HG03103 (cell line): ENCODE results near the gene LARP1B.
"Not testable (repeated sequence)": the region's sequence is repeated elsewhere in the genome, so short reads cannot be mapped to it uniquely, and the experiment has no call there.

Experiments
- ATAC-seq: cut with Tn5 transposase; IDR thresholded peaks from one replicate; pipeline ENCODE4 v1.9.1; 2021; ENCODE audit warnings: low read depth; ENCODE audit not compliant: unreplicated experiment

The LARP1B gene

DNA sequence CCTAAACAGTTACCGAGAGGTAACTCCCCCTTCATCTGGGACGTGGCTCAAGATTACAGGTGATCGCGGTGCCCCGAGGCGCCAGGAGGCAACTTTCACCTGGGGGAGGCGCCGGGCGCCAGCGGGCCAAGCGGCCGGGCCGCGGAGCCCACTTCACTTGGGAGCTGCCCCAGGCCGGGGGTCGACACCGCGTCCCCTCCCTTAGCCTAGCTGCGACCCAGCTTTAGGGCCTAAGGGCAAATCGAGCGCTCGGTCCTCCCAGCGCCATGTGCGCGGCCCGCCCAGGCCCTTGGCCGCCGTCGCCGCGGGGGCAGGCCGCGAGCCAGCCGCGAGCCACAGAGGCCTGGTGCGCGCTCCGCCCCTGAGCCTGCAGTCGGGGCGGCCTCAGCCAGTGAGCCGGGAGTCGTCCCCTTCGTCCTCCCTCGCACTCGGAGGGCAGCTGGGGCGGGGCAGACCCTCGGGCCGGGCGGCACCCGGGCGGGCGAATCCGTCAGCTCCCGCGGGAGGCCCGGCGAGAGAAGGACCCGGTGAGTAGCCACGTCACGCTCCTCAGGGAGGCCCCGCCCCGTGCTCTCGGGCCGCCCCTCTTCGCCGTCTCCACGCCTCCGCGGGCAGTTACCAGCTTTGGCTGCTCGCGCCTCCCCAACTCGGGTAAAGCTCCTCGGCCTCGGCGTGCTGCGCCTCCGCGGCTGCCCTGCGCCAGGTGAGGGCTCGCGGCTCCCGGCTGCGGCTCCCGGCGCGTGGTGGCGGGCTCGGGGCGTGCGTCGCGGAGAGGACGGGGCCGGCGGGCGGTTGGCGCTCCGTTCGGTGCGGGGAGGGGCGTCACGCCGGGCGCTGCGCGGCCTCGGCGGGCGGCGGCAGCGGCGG, at the start of gene LARP1B:
LARP1B (plus strand) TSS at position 614 of the 867 bp plus-strand sequence. CDS start 13,640 bp downstream, outside the sequence.
- peak; percentile 85 for ATAC-seq

DNA sequence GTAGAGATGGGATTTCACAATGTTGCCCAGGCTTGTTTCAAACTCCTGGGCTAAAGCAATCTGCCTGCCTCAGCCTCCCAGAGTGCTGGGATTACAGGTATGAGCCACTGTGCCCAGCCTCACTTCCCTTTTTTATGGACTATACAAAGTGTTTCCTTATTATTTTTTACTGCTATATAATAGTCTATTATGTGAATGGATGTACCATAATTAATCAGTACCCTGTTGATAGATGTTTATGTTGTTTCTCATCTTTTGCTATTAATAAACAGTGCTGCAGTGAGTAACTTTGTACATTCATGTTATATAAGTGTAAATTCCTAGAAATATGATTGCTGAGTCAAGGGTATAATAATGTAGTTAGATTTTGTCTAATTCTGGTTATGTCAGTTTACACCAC, 35.8 kb upstream of the LARP1B start:
- no peak for ATAC-seq

GRCh38 chr4:128029907-128030306, 31.2 kb upstream of the LARP1B start:
- ATAC-seq, result no peak

GRCh38 chr4:128031756-128032384, 29.2 kb upstream of the LARP1B start:
- no peak for ATAC-seq

GRCh38 chr4:128039568-128039967, 21.5 kb upstream of the LARP1B start:
- ATAC-seq, result no peak

GRCh38 chr4:128047019-128047418, 14.1 kb upstream of the LARP1B start:
- not testable (repeated sequence) for ATAC-seq

DNA sequence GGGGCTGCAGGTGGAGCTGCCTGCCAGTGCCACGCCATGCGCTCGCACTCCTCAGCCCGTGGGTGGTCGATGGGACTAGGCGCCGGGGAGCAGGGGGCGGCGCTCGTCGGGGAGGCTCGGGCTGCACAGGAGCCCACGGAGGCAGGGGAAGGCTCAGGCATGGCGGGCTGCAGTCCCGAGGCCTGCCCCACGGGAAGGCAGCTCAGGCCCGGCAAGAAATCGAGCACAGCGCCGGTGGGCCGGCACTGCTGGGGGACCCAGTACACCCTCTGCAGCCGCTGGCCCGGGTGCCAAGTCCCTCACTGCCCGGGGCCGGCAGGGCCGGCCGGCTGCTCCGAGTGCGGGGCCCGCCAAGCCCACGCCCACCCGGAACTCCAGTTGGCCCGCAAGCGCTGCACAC, 13.6 kb upstream of the LARP1B start:
- not testable (repeated sequence) for ATAC-seq

DNA sequence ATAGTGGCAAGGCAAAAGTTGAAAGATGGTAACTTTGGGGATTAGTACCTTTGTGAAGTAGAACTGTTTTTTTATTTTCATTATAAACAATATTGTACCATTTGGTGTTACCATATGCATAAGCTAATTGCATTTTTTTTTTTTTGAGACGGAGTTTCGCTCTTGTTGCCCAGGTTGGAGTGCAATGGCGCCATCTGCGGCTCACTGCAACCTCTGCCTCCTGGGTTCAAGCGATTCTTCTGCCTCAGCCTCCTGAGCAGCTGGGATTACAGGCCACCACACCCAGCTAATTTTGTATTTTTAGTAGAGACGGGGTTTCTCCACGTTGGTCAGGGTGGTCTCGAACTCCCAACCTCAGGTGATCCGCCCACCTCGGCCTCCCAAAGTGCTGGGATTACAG, 9.9 kb upstream of the LARP1B start:
- ATAC-seq, result not testable (repeated sequence)

DNA sequence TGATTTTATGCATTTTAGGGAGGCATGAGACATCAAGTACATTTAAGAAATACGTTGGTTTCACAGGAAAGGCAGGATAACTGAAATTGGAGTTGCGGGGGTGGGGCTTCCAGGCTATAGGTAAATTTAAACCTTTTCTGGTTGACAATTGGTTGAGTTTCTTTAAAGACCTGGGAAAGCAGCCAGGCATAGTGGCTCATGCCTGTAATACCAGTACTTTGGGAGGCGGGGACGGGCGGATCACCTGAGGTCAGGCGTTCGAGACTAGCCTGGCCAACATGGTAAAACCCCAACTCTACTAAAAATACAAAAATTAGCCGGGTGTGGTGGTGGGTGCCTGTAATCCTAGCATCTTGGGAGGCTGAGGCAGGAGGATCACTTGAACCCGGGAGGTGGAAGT, 6.2 kb upstream of the LARP1B start:
- ATAC-seq, result not testable (repeated sequence)

DNA sequence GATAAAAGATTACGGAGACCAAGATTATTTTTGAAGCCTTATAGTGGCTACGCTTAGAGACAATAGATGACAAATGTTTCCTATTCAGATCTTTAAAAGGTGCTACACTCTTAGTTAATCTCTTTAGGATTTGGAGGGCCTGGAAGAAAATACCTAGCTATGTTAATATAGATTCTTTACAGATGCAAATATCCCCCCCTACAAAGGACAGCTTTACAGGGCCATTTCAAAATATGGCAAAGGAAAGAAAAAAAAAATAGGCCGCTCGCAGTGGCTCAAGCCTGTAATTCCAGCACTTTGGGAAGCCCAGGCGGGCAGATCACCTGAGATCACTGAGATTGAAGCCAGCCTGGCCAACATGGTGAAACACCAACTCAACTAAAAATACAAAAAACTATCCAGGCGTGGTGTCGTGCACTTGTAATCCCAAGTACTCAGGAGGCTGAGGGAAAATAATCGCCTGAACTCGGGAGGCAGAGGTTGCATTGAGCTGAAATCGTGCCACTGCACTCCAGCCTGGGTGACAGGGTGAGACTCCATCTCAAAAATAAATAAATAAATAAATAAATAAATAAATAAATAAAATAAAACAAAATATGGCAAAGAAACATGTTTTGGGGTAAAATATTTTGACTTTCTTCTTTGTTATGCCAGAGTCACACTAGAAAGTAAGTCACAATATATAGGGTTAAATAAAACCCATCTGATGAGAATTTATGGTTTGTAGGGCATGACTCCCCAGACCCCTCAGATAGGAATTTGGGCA, 5.5 kb upstream of the LARP1B start:
- ATAC-seq, result not testable (repeated sequence)

DNA sequence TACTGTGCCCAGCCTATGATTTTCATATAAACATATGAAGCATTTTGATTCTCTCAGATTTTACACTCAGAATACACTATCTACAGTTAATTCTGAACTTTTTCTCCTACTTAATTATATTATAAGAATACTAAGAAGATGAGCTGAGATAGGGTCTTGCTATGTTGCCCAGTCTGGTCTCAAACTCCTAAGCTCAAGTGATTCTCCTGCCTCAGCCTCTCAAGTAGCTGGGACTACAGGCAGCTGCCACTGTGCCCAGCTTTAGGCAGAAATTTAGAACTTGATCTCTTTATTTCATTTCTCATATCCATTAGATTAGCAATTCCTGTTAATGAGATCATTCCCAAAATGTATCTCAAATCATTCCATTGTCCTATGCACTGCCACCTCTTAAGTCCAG, 4.7 kb upstream of the LARP1B start:
- ATAC-seq, result no peak

GRCh38 chr4:128060121-128060698, 902 bp upstream of the LARP1B start:
- ATAC-seq, result no peak

- ATAC-seq, result peak; percentile 31
Observed at GRCh38 chr4:128061566-128062536, 739 bp downstream of the LARP1B start.

- not testable (repeated sequence) for ATAC-seq
Observed at GRCh38 chr4:128066453-128066820, 5.3 kb downstream of the LARP1B start.

- ATAC-seq, result no peak
Observed at GRCh38 chr4:128068918-128069317, 7.8 kb downstream of the LARP1B start.

- no peak for ATAC-seq
Observed at GRCh38 chr4:128076464-128076863, 15.4 kb downstream of the LARP1B start.

GRCh38 chr4:128095293-128095692, 34.2 kb downstream of the LARP1B start:
- not testable (repeated sequence) for ATAC-seq

DNA sequence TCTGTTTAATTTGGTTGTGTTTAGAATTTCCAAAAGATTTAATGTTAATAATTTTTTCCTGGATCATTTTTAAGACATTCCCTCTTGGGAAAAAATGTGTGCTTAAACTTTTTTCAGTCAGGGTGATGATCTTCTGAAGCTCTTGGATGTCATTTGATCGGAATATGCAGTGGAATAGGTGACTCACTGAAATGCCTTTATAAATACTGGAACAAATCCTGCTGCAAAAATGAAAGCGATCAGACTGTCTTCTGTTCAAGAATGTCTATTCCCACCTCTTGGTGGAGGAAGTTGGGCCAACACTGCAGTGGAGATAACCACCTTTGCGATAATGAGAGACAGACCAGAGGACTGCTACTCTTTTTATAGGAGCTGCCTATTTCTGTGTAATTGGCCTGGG, 46.7 kb downstream of the LARP1B start:
- ATAC-seq, result no peak

GRCh38 chr4:128123036-128123435, 61.9 kb downstream of the LARP1B start:
- ATAC-seq, result no peak

GRCh38 chr4:128130621-128131020, 69.5 kb downstream of the LARP1B start:
- no peak for ATAC-seq
